ENCODE results near the gene TEX53. TPM values are rescaled to one million over a fixed set of nuclear protein-coding genes. Genes with fewer than 3 reads are reported as not detected.

TEX53 gene
- total and polyA plus RNA-seq, 2 of the 8 experiments (the other 6 are each of a cell fraction or from before 2014, with no cell fraction given): not detected

GRCh38 chr9:114631166-114631565 is 26.4 kb downstream of the TEX53 start:
- no peak overlapping the region for H4K5ac ChIP-seq (ENCODE audit: insufficient read length, low read depth, low read length)
- no peak overlapping the region for H4K8ac ChIP-seq (ENCODE audit: extremely low read depth, insufficient read depth, low read length)
- H3K4ac ChIP-seq (replicated peaks; ENCODE audit: insufficient read length, low read depth, low read length): no peak overlapping the region
- H3K4me3 ChIP-seq (ENCODE audit: extremely low read depth in 1 of 4, insufficient read depth in 2 of 4, low read depth in 3 of 4, low read length in 4 of 4): no peak overlapping the region
- ChIA-PET CTCF (ENCODE audit: partially characterized antibody) (no interaction called here), POLR2A (ENCODE audit: partially characterized antibody) (no interaction called here)
- no peak for FAIRE-seq
- H2BK120ac ChIP-seq (replicated peaks; ENCODE audit: low read depth, low read length): no peak overlapping the region
- H3K79me1 ChIP-seq (ENCODE audit: low read depth, low read length): no peaks in the 10 kb centered on the region
- no peaks in the 10 kb centered on the region for H4K20me1 ChIP-seq (replicated peaks in 1 of 2; ENCODE audit: control insufficient read depth in 1 of 2, insufficient read depth in 2 of 2, low read length in 2 of 2)
- H3K14ac ChIP-seq (ENCODE audit: insufficient read length): no peak overlapping the region
- no peaks in the 10 kb centered on the region for H3K79me2 ChIP-seq (ENCODE audit: control insufficient read depth in 1 of 2, insufficient read depth in 2 of 2, low read length in 2 of 2)
- H3K23me2 ChIP-seq (ENCODE audit: low read depth, low read length): no peaks in the 10 kb centered on the region
- no peak overlapping the region for H3K23ac ChIP-seq (ENCODE audit: insufficient read length)
- no peak overlapping the region for H2BK20ac ChIP-seq (ENCODE audit: low read length)
- no peak overlapping the region for H3K18ac ChIP-seq (ENCODE audit: extremely low read depth, low read length)
- H3K9me3 ChIP-seq (ENCODE audit: insufficient read depth in 2 of 2, low read depth in 1 of 2, low read length in 1 of 2): no peaks in the 10 kb centered on the region
- no peak for DNase-seq (ENCODE audit: low read depth in 1 of 2, low spot score in 2 of 2)
- no peak overlapping the region for H2BK5ac ChIP-seq (ENCODE audit: low read depth, low read length)
- H3K56ac ChIP-seq (replicated peaks; ENCODE audit: insufficient read length, low read depth, low read length): no peak overlapping the region
- H2AFZ ChIP-seq (ENCODE audit: low read length): no peak overlapping the region
- H3K4me1 ChIP-seq (replicated peaks in 1 of 4; ENCODE audit: control insufficient read depth in 3 of 4, insufficient read depth in 4 of 4, low read length in 3 of 4): no peaks in the 10 kb centered on the region
- no peak overlapping the region for H3K27ac ChIP-seq (ENCODE audit: low read depth, low read length)
- H3K4me2 ChIP-seq (ENCODE audit: insufficient read depth in 1 of 2, low read depth in 2 of 2, low read length in 2 of 2): no peak overlapping the region
- H2BK15ac ChIP-seq (ENCODE audit: low read length): no peak overlapping the region
- H3K36me3 ChIP-seq (ENCODE audit: control insufficient read depth in 2 of 4, insufficient read depth in 4 of 4, low read length in 3 of 4): 0 out of 8 replicates have a peak, but pooled peaks cover 0 to 3% (median 0%) of the 10 kb centered on the region in 4 experiments
- H2BK12ac ChIP-seq (ENCODE audit: low read depth, low read length): no peak overlapping the region
- TF ChIP-seq SRF (IDR thresholded peaks at IDR 0.05; ENCODE audit: low read depth, low read length) (no peak), SIX5 (IDR thresholded peaks at IDR 0.05; ENCODE audit: low read depth, low read length) (no peak), BACH1 (IDR thresholded peaks at IDR 0.05; ENCODE audit: low read length) (no peak), POLR2AphosphoS5 (IDR thresholded peaks at IDR 0.05; ENCODE audit: low read depth, low read length) (no peak), ASH2L (IDR thresholded peaks at IDR 0.05; ENCODE audit: low read length) (no peak), HDAC6 (IDR thresholded peaks at IDR 0.05; ENCODE audit: low read depth, low read length) (no peak), RXRA (IDR thresholded peaks at IDR 0.05; ENCODE audit: insufficient read depth, low read depth, low read length) (no peak), PHF8 (conservative IDR thresholded peaks at IDR 0.05; ENCODE audit: low read depth, low read length) (no peak), CHD1 (IDR thresholded peaks at IDR 0.05; ENCODE audit: low read depth, low read length) (no peak), EZH2 (IDR thresholded peaks at IDR 0.05; ENCODE audit: low read depth, low read length, severe bottlenecking) (no peak)
- no peak overlapping the region for H2AK5ac ChIP-seq (ENCODE audit: low read depth, low read length)
- no peak overlapping the region for H4K91ac ChIP-seq (replicated peaks; ENCODE audit: insufficient read length, low read length)
- no peak overlapping the region for H3K9ac ChIP-seq (replicated peaks in 1 of 4; ENCODE audit: extremely low read depth in 1 of 4, low read depth in 3 of 4, low read length in 3 of 4)
- WGBS, 2 experiments (ENCODE audit: extremely low coverage in 1 of 2, insufficient coverage in 1 of 2, insufficient read length in 1 of 2, insufficient replicate concordance in 2 of 2, low coverage in 1 of 2, low lambda C conversion rate in 2 of 2, missing lambda C conversion rate in 1 of 2): 43% methylated on average over 2 of the region's 2 CpGs; no CpG with 5 or more reads in 1 of the 2 experiments
- H3K27me3 ChIP-seq (replicated peaks in 1 of 4; ENCODE audit: control insufficient read depth in 3 of 4, extremely low read depth in 1 of 4, insufficient read depth in 3 of 4, low read length in 3 of 4): no peaks in the 10 kb centered on the region

Measured in H1 (cell line).